Tibial artery (tissue), 4 donors: ENCODE data around the gene PRKG1.

Experiments
- DNase-seq, 2 donors: peaks; one replicate each; pipeline ENCODE4 v3.0.0-alpha.2; 2019
- H3K27ac ChIP-seq, 2 donors: fragments of 200-600 bp; sonication (generic) in 1 of 2; 1 replicate in 1 of 2; 2 replicates in 1 of 2; pipeline ENCODE4 v1.5.1; 2018 to 2019; ENCODE audit warnings: mild to moderate bottlenecking in 1 of 2
- H3K27me3 ChIP-seq, 2 donors: fragments of 200-600 bp; sonication (generic) in 1 of 2; one replicate each; pipeline versions ENCODE4 v1.5.1 to v1.6.0; 2016 to 2019
- H3K36me3 ChIP-seq, 3 donors: fragments of 200-600 bp; sonication (generic) in 2 of 3; one replicate each; pipeline ENCODE4 v1.5.1; 2016 to 2019; ENCODE audit warnings: mild to moderate bottlenecking in 2 of 3
- H3K4me1 ChIP-seq, 4 donors: fragments of 200-600 bp; sonication (generic) in 2 of 4; 1 replicate in 3 of 4; 2 replicates in 1 of 4; pipeline ENCODE4 v1.5.1; 2016 to 2019
- H3K4me3 ChIP-seq, 2 donors: fragments of 200-600 bp; sonication (generic) in 1 of 2; 1 replicate in 1 of 2; 2 replicates in 1 of 2; pipeline ENCODE4 v1.5.1; 2018 to 2019; ENCODE audit warnings: mild to moderate bottlenecking in 2 of 2
- H3K9me3 ChIP-seq, 3 donors: fragments of 200-600 bp; sonication (generic) in 1 of 3; one replicate each; pipeline ENCODE4 v1.5.1; 2016 to 2019
- intact Hi-C: fragments of 100-400 bp; cut with DNase I; formaldehyde crosslinking; loops from one replicate; pipeline ENCODE4 v1.15.0; 2023; ENCODE audit warnings: low total_unique reads
- TF ChIP-seq, protein P1 (sequence below), 2 experiments: fragments of 200-600 bp in 1 of 2; fragments of 450-650 bp in 1 of 2; IDR thresholded peaks; one replicate each; pipeline ENCODE4 v1.5.1; 2017 to 2019; ENCODE audit warnings: antibody characterized with exemption in 2 of 2, mild to moderate bottlenecking in 1 of 2, moderate library complexity in 1 of 2

Gene PRKG1

GRCh38 chr10:51619365-51619764 lies 545.1 kb downstream of the PRKG1 start:
- intact Hi-C loops: no loop called here

DNA sequence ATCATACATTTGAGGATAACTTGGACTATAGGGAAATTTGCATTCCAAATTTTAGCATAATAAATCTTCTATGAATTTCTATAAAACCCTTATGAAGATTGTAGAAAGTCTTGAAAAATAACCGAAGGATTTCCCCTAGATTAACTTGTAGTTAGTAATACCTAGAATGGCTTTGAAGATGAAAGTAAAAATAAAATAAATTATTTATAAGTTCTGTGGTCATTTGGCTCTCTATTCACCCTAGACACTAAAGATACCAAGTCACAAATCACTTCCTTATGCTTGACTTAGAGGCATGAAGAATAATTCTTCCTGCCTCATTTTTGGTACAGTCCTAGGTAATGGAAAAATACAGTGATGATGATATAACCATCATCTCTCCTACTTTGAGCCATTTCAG lies 545.8 kb downstream of the PRKG1 start:
- no peaks in the 10 kb centered on the region for H3K27me3 ChIP-seq
- H3K9me3 ChIP-seq: no peaks in the 10 kb centered on the region
- peaks cover 0 to 35% (median 6%) of the 10 kb centered on the region in 4 donors for H3K4me1 ChIP-seq
- TF ChIP-seq, protein P1, sequence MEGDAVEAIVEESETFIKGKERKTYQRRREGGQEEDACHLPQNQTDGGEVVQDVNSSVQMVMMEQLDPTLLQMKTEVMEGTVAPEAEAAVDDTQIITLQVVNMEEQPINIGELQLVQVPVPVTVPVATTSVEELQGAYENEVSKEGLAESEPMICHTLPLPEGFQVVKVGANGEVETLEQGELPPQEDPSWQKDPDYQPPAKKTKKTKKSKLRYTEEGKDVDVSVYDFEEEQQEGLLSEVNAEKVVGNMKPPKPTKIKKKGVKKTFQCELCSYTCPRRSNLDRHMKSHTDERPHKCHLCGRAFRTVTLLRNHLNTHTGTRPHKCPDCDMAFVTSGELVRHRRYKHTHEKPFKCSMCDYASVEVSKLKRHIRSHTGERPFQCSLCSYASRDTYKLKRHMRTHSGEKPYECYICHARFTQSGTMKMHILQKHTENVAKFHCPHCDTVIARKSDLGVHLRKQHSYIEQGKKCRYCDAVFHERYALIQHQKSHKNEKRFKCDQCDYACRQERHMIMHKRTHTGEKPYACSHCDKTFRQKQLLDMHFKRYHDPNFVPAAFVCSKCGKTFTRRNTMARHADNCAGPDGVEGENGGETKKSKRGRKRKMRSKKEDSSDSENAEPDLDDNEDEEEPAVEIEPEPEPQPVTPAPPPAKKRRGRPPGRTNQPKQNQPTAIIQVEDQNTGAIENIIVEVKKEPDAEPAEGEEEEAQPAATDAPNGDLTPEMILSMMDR (IDR thresholded peaks at IDR 0.05): no peak
- no peak overlapping the region for H3K27ac ChIP-seq
- H3K4me3 ChIP-seq: no peak overlapping the region
- intact Hi-C loops: no loop called here
- DNase-seq: no peak
- no peaks in the 10 kb centered on the region for H3K36me3 ChIP-seq

More at GRCh38 chr10:51619365-51619764, 545.1 kb downstream of the PRKG1 start:
- no peak overlapping the region for H3K27ac ChIP-seq
- H3K4me1 ChIP-seq: peaks cover 0 to 35% (median 6%) of the 10 kb centered on the region in 4 donors
- no peaks in the 10 kb centered on the region for H3K27me3 ChIP-seq
- TF ChIP-seq, protein P1 (IDR thresholded peaks at IDR 0.05): no peak
- H3K4me3 ChIP-seq: no peak overlapping the region
- H3K9me3 ChIP-seq: no peaks in the 10 kb centered on the region
- no peak for DNase-seq
- H3K36me3 ChIP-seq: no peaks in the 10 kb centered on the region

- Histone ChIP-seq H3K9me3 (no peaks in the 10 kb centered on the region), H3K36me3 (no peaks in the 10 kb centered on the region), H3K4me1 (peaks cover 0 to 23% (median 6%) of the 10 kb centered on the region in 4 donors), H3K27me3 (no peaks in the 10 kb centered on the region), H3K4me3 (no peak overlapping the region), H3K27ac (no peak overlapping the region)
- intact Hi-C loops: no loop called here
- TF ChIP-seq, protein P1 (IDR thresholded peaks at IDR 0.05): no peak
- no peak for DNase-seq
These were observed 549.7 kb downstream of the PRKG1 start for GRCh38 chr10:51624013-51624412.

DNA sequence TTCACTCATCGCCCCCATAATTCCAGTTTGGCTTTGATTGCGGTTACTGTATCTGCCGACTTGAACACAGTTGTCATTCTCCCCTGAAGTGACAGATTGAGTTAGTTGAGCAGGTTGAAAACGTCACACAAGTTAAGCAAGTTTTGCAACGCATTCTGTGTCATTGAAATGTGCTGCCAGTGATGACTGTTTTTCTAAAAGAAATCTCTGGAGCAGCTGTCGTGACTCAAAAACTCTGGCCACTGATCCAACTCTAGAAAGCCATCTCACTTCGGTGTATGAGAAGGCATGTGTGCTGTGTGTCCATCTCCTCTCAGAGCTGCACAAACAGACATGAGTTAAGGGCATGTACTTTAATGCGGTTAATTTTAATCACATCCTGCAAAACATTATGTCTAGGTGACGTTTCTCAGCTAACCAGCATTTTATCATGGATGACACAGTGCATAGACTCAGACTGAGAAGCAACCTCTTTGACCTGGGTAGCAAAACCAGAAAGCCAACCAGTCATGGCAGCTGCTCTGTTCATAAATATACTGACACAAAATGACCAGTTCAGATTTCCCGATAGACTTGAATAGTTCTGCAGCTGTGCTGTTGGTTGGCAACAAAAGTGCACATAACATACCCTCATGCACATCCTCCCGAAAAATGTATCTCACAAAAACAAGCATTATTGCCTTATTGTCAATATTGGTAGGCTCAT lies 555.8 kb downstream of the PRKG1 start:
- Histone ChIP-seq H3K36me3 (no peaks in the 10 kb centered on the region), H3K9me3 (no peaks in the 10 kb centered on the region), H3K4me1 (peaks cover 0 to 40% (median 2%) of the 10 kb centered on the region in 4 donors), H3K27me3 (no peaks in the 10 kb centered on the region), H3K27ac (no peak overlapping the region), H3K4me3 (no peak overlapping the region)
- intact Hi-C loops: no loop called here
- TF ChIP-seq, protein P1 (IDR thresholded peaks at IDR 0.05): no peak
- no peak for DNase-seq

DNA sequence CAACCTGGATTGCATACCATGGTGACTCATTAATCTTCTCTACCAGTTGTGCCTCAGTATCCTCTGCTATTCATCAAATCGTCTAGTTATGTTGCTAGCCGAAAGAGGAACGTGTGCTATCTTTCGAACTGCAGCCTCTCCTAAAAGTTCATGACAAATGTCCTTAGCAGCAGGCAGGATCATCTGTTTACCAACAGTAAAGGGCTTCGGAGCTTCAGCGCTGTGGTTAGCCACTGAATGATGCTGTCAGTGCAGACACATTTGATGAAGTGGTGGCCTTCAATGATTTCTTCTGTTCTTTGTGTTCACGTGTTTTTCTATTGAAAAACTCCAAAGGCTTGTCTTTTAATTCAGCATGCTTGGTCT lies 556.3 kb downstream of the PRKG1 start:
- H3K9me3 ChIP-seq: no peaks in the 10 kb centered on the region
- no peaks in the 10 kb centered on the region for H3K36me3 ChIP-seq
- TF ChIP-seq, protein P1 (IDR thresholded peaks at IDR 0.05): no peak
- no peak overlapping the region for H3K4me3 ChIP-seq
- H3K27ac ChIP-seq: no peak overlapping the region
- peaks cover 0 to 40% (median 2%) of the 10 kb centered on the region in 4 donors for H3K4me1 ChIP-seq
- intact Hi-C loops: no loop called here
- no peaks in the 10 kb centered on the region for H3K27me3 ChIP-seq
- no peak for DNase-seq
